GM13976 (cell line): ENCODE data around the gene SEMA5A.

ENCODE experiments used
- DNase-seq: peaks from one replicate; pipeline ENCODE4 v3.0.0; 2012; ENCODE audit warnings: low spot score
- in situ Hi-C: fragments of 300-500 bp; cut with MboI; formaldehyde crosslinking; loops from one replicate; pipeline ENCODE4 v1.12.0; 2022; ENCODE audit warnings: low sequenced_read_pairs, mixed read lengths, inconsistent platforms; ENCODE audit not compliant: unreplicated experiment
- TF ChIP-seq, protein P1 (sequence below): IDR thresholded peaks from 2 replicates; pipeline ENCODE4 v1.5.1; 2012; ENCODE audit warnings: borderline replicate concordance, mild to moderate bottlenecking; ENCODE audit not compliant: insufficient read depth; ENCODE audit errors: extremely low read depth, missing control alignments, control extremely low read depth

SEMA5A gene

DNA sequence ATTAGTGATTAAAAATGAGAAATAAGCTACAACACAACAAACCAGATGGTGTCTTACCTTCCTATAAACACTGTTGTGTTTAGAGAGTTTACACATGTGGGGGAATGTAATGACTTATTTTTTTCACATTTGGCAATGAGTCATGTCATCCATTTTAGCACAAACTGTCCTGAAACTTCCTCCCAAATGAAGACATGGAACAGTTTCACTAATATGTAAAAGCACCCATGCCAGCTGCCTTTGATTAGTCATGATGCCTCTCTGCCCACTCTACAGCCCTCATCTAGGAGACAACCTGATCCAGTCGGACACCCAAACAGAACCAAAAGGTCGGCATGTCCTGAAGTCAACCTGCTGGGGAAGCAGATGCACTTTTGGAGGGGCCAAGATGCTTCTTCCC lies 98.2 kb downstream of the SEMA5A start:
- DNase-seq, result no peak
- TF ChIP-seq, protein P1, sequence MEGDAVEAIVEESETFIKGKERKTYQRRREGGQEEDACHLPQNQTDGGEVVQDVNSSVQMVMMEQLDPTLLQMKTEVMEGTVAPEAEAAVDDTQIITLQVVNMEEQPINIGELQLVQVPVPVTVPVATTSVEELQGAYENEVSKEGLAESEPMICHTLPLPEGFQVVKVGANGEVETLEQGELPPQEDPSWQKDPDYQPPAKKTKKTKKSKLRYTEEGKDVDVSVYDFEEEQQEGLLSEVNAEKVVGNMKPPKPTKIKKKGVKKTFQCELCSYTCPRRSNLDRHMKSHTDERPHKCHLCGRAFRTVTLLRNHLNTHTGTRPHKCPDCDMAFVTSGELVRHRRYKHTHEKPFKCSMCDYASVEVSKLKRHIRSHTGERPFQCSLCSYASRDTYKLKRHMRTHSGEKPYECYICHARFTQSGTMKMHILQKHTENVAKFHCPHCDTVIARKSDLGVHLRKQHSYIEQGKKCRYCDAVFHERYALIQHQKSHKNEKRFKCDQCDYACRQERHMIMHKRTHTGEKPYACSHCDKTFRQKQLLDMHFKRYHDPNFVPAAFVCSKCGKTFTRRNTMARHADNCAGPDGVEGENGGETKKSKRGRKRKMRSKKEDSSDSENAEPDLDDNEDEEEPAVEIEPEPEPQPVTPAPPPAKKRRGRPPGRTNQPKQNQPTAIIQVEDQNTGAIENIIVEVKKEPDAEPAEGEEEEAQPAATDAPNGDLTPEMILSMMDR, result no peak
- in situ Hi-C loops, result no loop called here

DNA sequence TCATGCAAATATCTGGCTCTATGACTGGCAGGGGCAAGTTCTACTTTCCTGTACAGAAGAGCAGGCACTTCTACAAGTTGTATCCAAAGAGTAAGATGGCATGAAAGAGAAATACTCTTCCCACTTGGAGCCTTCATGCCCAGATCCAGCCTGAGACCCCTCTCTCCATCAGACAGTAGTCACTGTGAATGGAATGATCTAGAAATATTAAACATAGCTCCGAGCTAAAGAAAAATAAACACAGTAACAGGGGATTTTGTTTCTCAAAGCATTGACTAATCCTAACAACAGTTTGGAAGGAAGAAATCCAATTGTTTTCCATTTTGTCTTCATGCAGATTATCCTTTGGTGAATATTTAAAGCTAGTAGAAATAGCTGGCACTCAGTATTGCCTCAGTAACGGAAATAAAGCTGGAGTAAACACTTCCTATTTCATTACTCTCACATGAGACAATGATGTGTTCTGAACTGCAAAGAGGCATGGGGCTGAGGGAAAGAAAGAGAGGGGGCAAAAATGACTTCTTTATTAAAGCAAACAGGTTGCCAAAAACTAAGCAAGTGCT lies 100.0 kb downstream of the SEMA5A start:
- in situ Hi-C loops, result no loop called here
- no peak for DNase-seq
- TF ChIP-seq, protein P1, result no peak

DNA sequence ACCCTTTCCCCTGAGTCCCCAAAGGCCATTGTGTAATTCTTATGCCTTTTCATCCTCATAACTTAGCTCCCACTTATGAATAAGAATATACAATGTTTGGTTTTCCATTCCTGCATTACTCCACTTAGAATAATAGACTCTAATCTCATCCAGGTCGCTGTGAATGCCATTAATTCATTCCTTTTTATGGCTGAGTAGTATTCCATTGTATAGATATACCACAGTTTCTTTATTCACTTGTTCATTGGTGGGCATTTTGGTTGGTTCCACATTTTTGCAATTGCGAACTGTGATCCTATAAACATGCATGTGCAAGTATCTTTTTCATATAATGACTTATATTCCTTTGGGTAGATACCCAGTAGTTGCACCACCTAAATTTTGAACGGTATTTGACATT lies 101.5 kb downstream of the SEMA5A start:
- in situ Hi-C loops, result no loop called here
- DNase-seq, result no peak
- TF ChIP-seq, protein P1, result no peak

DNA sequence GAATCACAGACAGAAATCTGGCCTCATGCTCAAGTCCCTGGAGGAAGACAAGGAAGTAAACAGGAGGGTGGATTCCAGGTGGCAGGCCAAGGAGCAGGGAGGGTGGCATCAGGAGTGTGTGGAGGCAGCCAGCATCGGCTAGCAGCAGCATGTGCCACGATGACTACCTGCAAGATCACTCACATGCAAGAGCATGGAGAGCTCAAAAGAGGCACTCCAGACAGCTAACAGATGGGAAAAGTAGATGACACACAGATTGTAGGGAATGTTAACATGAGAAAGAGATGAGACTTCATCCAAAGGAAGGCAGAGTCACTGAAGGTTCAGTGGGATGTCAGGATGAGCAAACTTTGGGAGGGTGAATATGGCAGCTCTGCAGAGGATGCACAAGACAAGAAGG lies 104.3 kb downstream of the SEMA5A start:
- in situ Hi-C loops, result no loop called here
- no peak for DNase-seq
- TF ChIP-seq, protein P1, result no peak

DNA sequence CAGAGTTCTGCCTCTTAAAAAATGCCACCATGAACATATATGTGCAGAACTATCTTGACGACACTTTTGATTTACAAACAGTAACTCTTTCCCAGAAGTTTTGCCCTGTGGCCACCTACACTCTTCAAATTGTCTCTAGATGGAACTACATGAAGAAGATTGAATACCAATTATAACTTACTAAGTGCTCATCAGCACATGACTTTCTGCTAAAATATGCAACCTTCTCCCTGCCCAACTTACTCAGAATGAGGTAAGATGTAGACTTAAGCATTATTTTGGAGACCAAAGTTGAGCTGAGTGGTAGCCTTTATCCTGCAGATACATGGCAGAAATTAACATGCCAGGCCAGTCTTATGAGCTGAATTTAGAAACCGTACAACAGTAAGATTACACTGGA lies 105.4 kb downstream of the SEMA5A start:
- DNase-seq, result no peak
- TF ChIP-seq, protein P1, result no peak
- in situ Hi-C loops, result no loop called here

DNA sequence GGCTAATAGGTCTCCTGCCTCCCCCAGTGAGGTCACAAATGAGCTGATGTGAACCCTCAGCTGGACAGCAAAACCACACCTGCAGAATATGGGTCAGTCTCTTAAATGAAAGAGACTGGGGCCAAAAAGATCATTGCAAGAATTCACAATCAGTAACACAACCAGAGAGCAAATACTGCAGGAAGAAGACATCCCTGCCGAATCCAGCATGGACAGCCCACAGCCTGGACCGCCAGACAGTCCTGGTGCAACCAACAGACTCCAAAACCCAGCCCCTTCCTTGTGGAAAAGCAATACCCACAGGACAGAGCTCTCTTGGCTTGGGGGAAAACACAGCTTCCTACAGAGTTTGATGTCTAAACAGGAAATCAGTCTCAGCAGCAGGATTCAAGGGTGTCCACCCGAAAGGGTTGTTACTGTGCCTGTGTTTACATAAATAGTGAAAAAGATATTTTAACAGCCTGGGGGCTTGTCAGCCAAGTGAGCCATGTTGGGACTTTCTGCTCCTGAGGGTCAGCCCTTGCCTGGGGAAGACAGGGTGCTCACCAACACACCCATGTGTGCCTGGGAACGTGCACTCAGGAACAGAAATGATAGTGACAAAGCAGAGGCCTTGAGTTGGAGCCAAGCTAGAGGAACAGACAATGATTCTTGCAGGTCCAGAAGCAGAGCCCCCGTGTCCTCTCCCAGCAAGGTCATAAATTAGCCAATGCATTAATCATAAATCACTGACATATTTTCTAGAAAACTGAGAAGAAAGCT lies 106.2 kb downstream of the SEMA5A start:
- TF ChIP-seq, protein P1, result no peak
- no peak for DNase-seq
- in situ Hi-C loops, result no loop called here
